ENCODE results near the gene LGALS7B. TPM values are rescaled to one million over a fixed set of nuclear protein-coding genes. Genes with fewer than 3 reads are reported as not detected.
"Not testable (repeated sequence)": the region's sequence is repeated elsewhere in the genome, so short reads cannot be mapped to it uniquely, and the experiment has no call there.

Gene LGALS7B
- total and polyA plus RNA-seq, 2 experiments from 2014 or later, result 2.4 to 6.6 TPM

DNA sequence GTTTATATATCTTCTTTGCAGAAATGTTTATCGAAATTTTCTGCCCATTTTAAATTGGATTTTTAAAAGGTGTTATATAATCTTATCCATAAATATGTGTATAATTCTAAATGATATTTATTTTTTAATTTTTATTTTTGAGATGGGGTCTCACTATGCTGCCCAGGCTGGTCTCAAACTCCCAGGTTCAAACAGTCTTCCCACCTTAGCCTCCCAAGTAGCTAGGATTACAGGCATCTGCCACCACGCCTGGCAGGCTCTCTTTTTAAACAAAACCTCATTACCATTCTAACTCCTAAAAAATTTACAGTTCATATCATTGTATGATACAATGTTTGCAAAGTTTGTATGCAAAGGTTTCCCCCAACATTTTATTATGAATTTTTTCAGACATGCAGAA lies 7.2 kb downstream of the LGALS7B start (continued):
- TF ChIP-seq, protein P1, sequence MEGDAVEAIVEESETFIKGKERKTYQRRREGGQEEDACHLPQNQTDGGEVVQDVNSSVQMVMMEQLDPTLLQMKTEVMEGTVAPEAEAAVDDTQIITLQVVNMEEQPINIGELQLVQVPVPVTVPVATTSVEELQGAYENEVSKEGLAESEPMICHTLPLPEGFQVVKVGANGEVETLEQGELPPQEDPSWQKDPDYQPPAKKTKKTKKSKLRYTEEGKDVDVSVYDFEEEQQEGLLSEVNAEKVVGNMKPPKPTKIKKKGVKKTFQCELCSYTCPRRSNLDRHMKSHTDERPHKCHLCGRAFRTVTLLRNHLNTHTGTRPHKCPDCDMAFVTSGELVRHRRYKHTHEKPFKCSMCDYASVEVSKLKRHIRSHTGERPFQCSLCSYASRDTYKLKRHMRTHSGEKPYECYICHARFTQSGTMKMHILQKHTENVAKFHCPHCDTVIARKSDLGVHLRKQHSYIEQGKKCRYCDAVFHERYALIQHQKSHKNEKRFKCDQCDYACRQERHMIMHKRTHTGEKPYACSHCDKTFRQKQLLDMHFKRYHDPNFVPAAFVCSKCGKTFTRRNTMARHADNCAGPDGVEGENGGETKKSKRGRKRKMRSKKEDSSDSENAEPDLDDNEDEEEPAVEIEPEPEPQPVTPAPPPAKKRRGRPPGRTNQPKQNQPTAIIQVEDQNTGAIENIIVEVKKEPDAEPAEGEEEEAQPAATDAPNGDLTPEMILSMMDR (conservative IDR thresholded peaks at IDR 0.05; ENCODE audit: low read depth in 2 of 2), result no peak
- TF ChIP-seq EZH2phosphoT487 (IDR thresholded peaks at IDR 0.05; ENCODE audit: unreplicated experiment), result no peak
- TF ChIP-seq POLR2AphosphoS5 (IDR thresholded peaks at IDR 0.05; ENCODE audit: low read depth), result no peak
- TF ChIP-seq ZNF114 (CRISPR knock-in tag; IDR thresholded peaks at IDR 0.05), result no peak
- no peak for TF ChIP-seq JUNB (IDR thresholded peaks at IDR 0.05; ENCODE audit: unreplicated experiment)
- no peak for TF ChIP-seq EZH2 (IDR thresholded peaks at IDR 0.05; ENCODE audit: low read depth, unreplicated experiment)

DNA sequence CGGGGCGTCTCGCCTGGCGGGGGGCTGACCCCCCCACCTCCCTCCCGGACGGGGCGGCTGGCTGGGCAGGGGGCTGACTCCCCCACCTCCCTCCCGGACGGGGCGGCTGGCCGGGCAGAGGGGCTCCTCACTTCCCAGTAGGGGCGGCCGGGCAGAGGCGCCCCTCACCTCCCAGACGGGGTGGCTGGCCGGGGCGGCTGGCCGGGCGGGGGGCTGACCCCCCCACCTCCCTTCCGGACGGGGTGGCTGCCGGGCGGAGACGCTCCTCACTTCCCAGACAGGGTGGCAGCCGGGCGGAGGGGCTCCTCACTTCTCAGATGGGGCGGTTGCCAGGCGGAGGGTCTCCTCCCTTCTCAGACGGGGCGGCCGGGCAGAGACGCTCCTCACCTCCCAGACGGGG lies 8.8 kb downstream of the LGALS7B start:
- not testable (repeated sequence) for DNase-seq (ENCODE audit: low spot score); H3K36me3 ChIP-seq (ENCODE audit: insufficient read depth); H3K36me3 Mint-ChIP-seq (ENCODE audit: low read depth); H3K4me3 Mint-ChIP-seq; H3K79me2 ChIP-seq (replicated peaks; ENCODE audit: insufficient read depth); H3K4me1 ChIP-seq (ENCODE audit: insufficient read depth); H2AFZ ChIP-seq; H3K27ac Mint-ChIP-seq; H3K27me3 ChIP-seq (ENCODE audit: insufficient read depth); H3K4me3 ChIP-seq; H3K27me3 Mint-ChIP-seq (ENCODE audit: insufficient read depth, low read depth, poor library complexity); H3K4me1 Mint-ChIP-seq; H4K20me1 ChIP-seq (replicated peaks; ENCODE audit: insufficient read depth); ATAC-seq; H3K27ac ChIP-seq (ENCODE audit: low read depth); H3K4me2 ChIP-seq; H3F3A ChIP-seq (replicated peaks; ENCODE audit: low read depth)
- H3K9me3 Mint-ChIP-seq, result peaks cover 11% of the 10 kb centered on the region
- H3K9me2 ChIP-seq (ENCODE audit: insufficient read depth), result peaks cover 13% of the 10 kb centered on the region; the same call in 1 of the 2 replicates

DNA sequence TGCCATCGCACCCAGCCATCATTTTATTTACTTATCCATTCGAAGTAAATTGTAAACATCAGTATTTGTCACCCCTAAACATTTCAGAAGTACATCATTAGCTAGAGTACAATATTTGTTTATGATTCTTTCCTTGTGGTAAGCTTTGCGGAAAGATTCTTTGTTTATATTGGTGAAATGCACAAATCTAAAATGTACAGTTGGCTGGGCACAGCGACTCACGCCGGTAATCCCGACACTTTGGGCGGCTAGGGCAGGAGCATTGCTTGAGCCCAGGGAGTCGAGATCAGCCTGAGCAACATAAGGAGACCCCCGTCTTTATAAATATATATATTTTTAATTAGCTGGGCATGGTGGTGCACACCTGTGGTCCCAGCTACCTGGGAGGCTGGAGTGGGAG lies 10.1 kb downstream of the LGALS7B start:
- no peaks in the 10 kb centered on the region for H3K4me1 Mint-ChIP-seq
- no peaks in the 10 kb centered on the region for H3K79me2 ChIP-seq (replicated peaks; ENCODE audit: insufficient read depth)
- H3K27me3 ChIP-seq (ENCODE audit: insufficient read depth), result no peaks in the 10 kb centered on the region
- no peaks in the 10 kb centered on the region for H3K36me3 ChIP-seq (ENCODE audit: insufficient read depth)
- H3K27me3 Mint-ChIP-seq (ENCODE audit: insufficient read depth, low read depth, poor library complexity), result peaks cover 5% of the 10 kb centered on the region
- H3K4me1 ChIP-seq (ENCODE audit: insufficient read depth), result no peaks in the 10 kb centered on the region
- no peaks in the 10 kb centered on the region for H4K20me1 ChIP-seq (replicated peaks; ENCODE audit: insufficient read depth)
- H3K4me3 Mint-ChIP-seq, result no peak overlapping the region
- no peak overlapping the region for H3K27ac ChIP-seq (ENCODE audit: low read depth)
- H3K36me3 Mint-ChIP-seq (ENCODE audit: low read depth), result peaks cover 3% of the 10 kb centered on the region; the same call in 1 of the 3 replicates
- no peak overlapping the region for H3K4me3 ChIP-seq
- peaks cover 11% of the 10 kb centered on the region for H3K9me3 Mint-ChIP-seq
- peaks cover 13% of the 10 kb centered on the region; the same call in 1 of the 2 replicates for H3K9me2 ChIP-seq (ENCODE audit: insufficient read depth)
- H3F3A ChIP-seq (replicated peaks; ENCODE audit: low read depth), result no peaks in the 10 kb centered on the region
- no peak for ATAC-seq
- no peak overlapping the region for H3K27ac Mint-ChIP-seq
- no peak for DNase-seq (ENCODE audit: low spot score)
- no peak overlapping the region for H2AFZ ChIP-seq
- H3K4me2 ChIP-seq, result no peak overlapping the region
- TF ChIP-seq NANOG (IDR thresholded peaks at IDR 0.05; ENCODE audit: borderline replicate concordance), result no peak
- TF ChIP-seq, protein P2, sequence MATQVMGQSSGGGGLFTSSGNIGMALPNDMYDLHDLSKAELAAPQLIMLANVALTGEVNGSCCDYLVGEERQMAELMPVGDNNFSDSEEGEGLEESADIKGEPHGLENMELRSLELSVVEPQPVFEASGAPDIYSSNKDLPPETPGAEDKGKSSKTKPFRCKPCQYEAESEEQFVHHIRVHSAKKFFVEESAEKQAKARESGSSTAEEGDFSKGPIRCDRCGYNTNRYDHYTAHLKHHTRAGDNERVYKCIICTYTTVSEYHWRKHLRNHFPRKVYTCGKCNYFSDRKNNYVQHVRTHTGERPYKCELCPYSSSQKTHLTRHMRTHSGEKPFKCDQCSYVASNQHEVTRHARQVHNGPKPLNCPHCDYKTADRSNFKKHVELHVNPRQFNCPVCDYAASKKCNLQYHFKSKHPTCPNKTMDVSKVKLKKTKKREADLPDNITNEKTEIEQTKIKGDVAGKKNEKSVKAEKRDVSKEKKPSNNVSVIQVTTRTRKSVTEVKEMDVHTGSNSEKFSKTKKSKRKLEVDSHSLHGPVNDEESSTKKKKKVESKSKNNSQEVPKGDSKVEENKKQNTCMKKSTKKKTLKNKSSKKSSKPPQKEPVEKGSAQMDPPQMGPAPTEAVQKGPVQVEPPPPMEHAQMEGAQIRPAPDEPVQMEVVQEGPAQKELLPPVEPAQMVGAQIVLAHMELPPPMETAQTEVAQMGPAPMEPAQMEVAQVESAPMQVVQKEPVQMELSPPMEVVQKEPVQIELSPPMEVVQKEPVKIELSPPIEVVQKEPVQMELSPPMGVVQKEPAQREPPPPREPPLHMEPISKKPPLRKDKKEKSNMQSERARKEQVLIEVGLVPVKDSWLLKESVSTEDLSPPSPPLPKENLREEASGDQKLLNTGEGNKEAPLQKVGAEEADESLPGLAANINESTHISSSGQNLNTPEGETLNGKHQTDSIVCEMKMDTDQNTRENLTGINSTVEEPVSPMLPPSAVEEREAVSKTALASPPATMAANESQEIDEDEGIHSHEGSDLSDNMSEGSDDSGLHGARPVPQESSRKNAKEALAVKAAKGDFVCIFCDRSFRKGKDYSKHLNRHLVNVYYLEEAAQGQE (IDR thresholded peaks at IDR 0.05; ENCODE audit: unreplicated experiment), result no peak
- TF ChIP-seq, protein P3, sequence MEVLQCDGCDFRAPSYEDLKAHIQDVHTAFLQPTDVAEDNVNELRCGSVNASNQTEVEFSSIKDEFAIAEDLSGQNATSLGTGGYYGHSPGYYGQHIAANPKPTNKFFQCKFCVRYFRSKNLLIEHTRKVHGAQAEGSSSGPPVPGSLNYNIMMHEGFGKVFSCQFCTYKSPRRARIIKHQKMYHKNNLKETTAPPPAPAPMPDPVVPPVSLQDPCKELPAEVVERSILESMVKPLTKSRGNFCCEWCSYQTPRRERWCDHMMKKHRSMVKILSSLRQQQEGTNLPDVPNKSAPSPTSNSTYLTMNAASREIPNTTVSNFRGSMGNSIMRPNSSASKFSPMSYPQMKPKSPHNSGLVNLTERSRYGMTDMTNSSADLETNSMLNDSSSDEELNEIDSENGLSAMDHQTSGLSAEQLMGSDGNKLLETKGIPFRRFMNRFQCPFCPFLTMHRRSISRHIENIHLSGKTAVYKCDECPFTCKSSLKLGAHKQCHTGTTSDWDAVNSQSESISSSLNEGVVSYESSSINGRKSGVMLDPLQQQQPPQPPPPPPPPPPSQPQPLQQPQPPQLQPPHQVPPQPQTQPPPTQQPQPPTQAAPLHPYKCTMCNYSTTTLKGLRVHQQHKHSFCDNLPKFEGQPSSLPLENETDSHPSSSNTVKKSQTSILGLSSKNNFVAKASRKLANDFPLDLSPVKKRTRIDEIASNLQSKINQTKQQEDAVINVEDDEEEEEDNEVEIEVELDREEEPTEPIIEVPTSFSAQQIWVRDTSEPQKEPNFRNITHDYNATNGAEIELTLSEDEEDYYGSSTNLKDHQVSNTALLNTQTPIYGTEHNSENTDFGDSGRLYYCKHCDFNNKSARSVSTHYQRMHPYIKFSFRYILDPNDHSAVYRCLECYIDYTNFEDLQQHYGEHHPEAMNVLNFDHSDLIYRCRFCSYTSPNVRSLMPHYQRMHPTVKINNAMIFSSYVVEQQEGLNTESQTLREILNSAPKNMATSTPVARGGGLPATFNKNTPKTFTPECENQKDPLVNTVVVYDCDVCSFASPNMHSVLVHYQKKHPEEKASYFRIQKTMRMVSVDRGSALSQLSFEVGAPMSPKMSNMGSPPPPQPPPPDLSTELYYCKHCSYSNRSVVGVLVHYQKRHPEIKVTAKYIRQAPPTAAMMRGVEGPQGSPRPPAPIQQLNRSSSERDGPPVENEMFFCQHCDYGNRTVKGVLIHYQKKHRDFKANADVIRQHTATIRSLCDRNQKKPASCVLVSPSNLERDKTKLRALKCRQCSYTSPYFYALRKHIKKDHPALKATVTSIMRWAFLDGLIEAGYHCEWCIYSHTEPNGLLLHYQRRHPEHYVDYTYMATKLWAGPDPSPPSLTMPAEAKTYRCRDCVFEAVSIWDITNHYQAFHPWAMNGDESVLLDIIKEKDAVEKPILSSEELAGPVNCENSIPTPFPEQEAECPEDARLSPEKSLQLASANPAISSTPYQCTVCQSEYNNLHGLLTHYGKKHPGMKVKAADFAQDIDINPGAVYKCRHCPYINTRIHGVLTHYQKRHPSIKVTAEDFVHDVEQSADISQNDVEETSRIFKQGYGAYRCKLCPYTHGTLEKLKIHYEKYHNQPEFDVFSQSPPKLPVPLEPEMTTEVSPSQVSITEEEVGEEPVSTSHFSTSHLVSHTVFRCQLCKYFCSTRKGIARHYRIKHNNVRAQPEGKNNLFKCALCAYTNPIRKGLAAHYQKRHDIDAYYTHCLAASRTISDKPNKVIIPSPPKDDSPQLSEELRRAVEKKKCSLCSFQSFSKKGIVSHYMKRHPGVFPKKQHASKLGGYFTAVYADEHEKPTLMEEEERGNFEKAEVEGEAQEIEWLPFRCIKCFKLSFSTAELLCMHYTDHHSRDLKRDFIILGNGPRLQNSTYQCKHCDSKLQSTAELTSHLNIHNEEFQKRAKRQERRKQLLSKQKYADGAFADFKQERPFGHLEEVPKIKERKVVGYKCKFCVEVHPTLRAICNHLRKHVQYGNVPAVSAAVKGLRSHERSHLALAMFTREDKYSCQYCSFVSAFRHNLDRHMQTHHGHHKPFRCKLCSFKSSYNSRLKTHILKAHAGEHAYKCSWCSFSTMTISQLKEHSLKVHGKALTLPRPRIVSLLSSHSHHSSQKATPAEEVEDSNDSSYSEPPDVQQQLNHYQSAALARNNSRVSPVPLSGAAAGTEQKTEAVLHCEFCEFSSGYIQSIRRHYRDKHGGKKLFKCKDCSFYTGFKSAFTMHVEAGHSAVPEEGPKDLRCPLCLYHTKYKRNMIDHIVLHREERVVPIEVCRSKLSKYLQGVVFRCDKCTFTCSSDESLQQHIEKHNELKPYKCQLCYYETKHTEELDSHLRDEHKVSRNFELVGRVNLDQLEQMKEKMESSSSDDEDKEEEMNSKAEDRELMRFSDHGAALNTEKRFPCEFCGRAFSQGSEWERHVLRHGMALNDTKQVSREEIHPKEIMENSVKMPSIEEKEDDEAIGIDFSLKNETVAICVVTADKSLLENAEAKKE (CRISPR knock-in tag; IDR thresholded peaks at IDR 0.05), result no peak
